ENCODE results near the gene SEPTIN1.

The SEPTIN1 gene

DNA sequence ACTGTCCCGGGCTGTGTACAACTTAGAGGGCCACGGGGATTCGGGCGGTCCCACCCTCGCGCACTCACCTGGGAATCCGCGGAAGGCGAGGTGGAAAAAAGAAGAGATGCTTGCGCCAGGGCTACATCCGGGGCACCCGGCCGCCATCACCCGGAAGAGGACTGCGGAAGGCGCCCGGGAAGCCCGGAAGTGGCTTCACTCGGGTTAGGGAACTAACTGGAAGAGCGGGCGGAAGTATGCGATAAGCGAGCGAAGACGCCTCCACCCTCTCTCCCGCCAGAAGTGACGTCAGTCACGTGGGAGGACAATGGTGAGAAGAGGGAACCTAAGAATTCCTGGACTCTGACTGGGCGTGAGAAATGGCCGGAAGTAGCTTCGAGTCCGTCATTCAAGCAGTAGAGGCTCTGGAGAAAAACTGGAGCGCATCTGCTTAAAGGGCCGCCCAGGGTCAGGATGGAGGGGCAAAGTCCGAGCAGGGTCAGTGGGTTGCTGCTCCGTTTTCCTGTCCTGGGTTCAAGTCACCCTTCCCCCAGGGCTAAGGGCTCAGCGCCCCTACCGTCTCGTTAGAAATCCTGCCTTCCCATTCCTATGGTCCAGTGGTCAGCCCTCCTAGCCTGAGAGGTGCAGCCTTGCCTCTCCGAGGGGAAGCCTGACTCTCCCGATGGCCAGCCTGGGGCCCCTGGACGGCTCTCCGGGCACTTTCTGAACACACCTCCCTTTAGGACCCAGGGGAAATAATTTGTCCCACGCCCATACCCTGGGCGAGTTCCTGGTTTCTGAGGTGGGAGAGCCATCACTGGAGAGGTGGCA lies 27.0 kb downstream of the SEPTIN1 start, which contains the start of gene CD2BP2:
Gene CD2BP2 (minus strand): TSS at position 165 of the 810 bp plus-strand sequence. CDS start 627 bp downstream, outside the sequence.
- Histone ChIP-seq H4K12ac (ENCODE audit: low read depth, low read length) (peak within 1 kb of the TSS; percentile 86), H3K9ac (ENCODE audit: low read length) (peak within 1 kb of the TSS; percentile 99), H4K91ac (ENCODE audit: low read depth, low read length) (peak within 1 kb of the TSS; percentile 93), H2BK12ac (ENCODE audit: low read length) (peak within 1 kb of the TSS; percentile 29), H3K23ac (ENCODE audit: low read length) (no peak within 1 kb of the TSS), H3K9me3 (ENCODE audit: insufficient read depth, low read depth, low read length) (no peaks in the 10 kb centered on the region), H3K27me3 (ENCODE audit: insufficient read depth, low read length) (no peaks in the 10 kb centered on the region), H2BK5ac (ENCODE audit: low read depth, low read length, poor library complexity) (peak within 1 kb of the TSS; percentile 87), H3K27ac (ENCODE audit: low read depth, low read length) (peak within 1 kb of the TSS; percentile 79), H3K4me3 (ENCODE audit: low read depth, low read length) (peak within 1 kb of the TSS; percentile 98), H3K79me2 (ENCODE audit: control insufficient read depth, insufficient read depth, low read length, poor library complexity) (peaks cover 10% of the 10 kb centered on the region), H3K4me1 (ENCODE audit: control insufficient read depth in 1 of 2, insufficient read depth in 2 of 2, low read length in 2 of 2) (peaks cover 19 to 20% of the 10 kb centered on the region in 2 experiments), H2AK5ac (ENCODE audit: low read length) (peak within 1 kb of the TSS; percentile 69), H2AFZ (ENCODE audit: insufficient read depth, low read length, poor library complexity) (peak within 1 kb of the TSS; percentile 58), H3K4me2 (ENCODE audit: low read length) (peak within 1 kb of the TSS; percentile 58), H3K18ac (ENCODE audit: low read length) (peak within 1 kb of the TSS; percentile 86), H3K79me1 (ENCODE audit: low read length) (peaks cover 15% of the 10 kb centered on the region), H3K36me3 (ENCODE audit: control insufficient read depth in 1 of 2, insufficient read depth in 2 of 2, low read length in 2 of 2) (peaks cover 68 to 73% of the 10 kb centered on the region in 2 experiments), H3K14ac (ENCODE audit: low read length) (peak within 1 kb of the TSS; percentile 89), H4K8ac (ENCODE audit: low read depth, low read length) (peak within 1 kb of the TSS; percentile 90), H3K4ac (ENCODE audit: low read depth, low read length) (peak within 1 kb of the TSS; percentile 77), H2BK120ac (ENCODE audit: insufficient read depth, low read length, poor library complexity) (peak within 1 kb of the TSS; percentile 82)
- DNase-seq, result peak; percentile 100
- no CpG with 5 or more reads among the region's 45 CpGs for WGBS (ENCODE audit: extremely low coverage, insufficient coverage, insufficient read length)

DNA sequence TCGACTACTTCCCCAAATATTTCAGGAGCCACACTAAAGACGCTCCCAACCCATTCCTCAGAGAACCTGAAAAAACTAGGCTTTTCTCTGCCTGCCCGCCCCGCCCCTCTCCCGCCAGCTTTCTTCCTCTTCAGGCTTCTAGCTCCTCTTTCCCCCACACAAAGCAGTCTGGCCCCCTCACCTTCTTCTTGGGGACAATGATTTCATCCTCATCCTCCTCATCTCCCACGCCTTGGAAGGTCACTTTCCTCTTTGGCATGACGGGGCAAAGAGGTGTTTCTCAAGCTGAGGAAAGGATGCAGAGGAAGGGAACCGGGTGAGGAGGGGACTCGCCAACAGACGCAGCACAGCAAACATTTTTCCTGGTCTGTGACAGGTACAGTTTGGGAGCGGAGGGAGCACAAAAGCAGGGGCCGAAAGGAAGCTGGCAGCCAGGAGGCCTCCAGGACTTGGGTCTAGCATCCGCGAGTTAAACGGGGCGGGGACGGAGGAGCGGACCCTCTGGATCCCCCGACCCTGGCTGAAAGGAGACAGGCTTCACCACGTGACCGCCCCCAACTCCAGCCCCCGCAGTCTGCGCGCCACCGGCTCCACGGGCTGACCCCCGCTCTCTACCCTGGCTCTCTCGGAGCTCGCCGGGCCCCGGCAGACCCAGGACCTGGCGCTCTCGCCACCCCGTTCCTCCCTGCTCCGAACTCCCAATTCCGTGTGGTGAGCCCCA lies 27.8 kb downstream of the SEPTIN1 start:
- peaks cover 15% of the 10 kb centered on the region for H3K79me1 ChIP-seq (ENCODE audit: low read length)
- peak overlapping the region; percentile 67 for H2BK120ac ChIP-seq (ENCODE audit: insufficient read depth, low read length, poor library complexity)
- H3K27ac ChIP-seq (ENCODE audit: low read depth, low read length), result peak overlapping the region; percentile 77
- peak overlapping the region; percentile 86 for H4K12ac ChIP-seq (ENCODE audit: low read depth, low read length)
- H3K36me3 ChIP-seq (ENCODE audit: control insufficient read depth in 1 of 2, insufficient read depth in 2 of 2, low read length in 2 of 2), result peaks cover 72 to 74% of the 10 kb centered on the region in 2 experiments
- H3K4me1 ChIP-seq (ENCODE audit: control insufficient read depth in 1 of 2, insufficient read depth in 2 of 2, low read length in 2 of 2), result peaks cover 18 to 20% of the 10 kb centered on the region in 2 experiments
- H4K8ac ChIP-seq (ENCODE audit: low read depth, low read length), result peak overlapping the region; percentile 85
- H3K14ac ChIP-seq (ENCODE audit: low read length), result peak overlapping the region; percentile 81
- whole genome bisulfite sequencing (ENCODE audit: extremely low coverage, insufficient coverage, insufficient read length), result no CpG with 5 or more reads among the region's 36 CpGs
- peak overlapping the region; percentile 99 for H3K9ac ChIP-seq (ENCODE audit: low read length)
- peak in 1 of 2 donors; percentile 37 for DNase-seq
- peak overlapping the region; percentile 90 for H4K91ac ChIP-seq (ENCODE audit: low read depth, low read length)
- H3K79me2 ChIP-seq (ENCODE audit: control insufficient read depth, insufficient read depth, low read length, poor library complexity), result peaks cover 10% of the 10 kb centered on the region
- H3K27me3 ChIP-seq (ENCODE audit: insufficient read depth, low read length), result no peaks in the 10 kb centered on the region
- no peaks in the 10 kb centered on the region for H3K9me3 ChIP-seq (ENCODE audit: insufficient read depth, low read depth, low read length)
- H2AK5ac ChIP-seq (ENCODE audit: low read length), result peak overlapping the region; percentile 69
- no peak overlapping the region for H3K23ac ChIP-seq (ENCODE audit: low read length)
- H2BK12ac ChIP-seq (ENCODE audit: low read length), result no peak overlapping the region
- H2BK5ac ChIP-seq (ENCODE audit: low read depth, low read length, poor library complexity), result peak overlapping the region; percentile 66
- H2AFZ ChIP-seq (ENCODE audit: insufficient read depth, low read length, poor library complexity), result peak overlapping the region; percentile 19
- peak overlapping the region; percentile 98 for H3K4me3 ChIP-seq (ENCODE audit: low read depth, low read length)
- H3K4ac ChIP-seq (ENCODE audit: low read depth, low read length), result peak overlapping the region; percentile 77
- peak overlapping the region; percentile 57 for H3K4me2 ChIP-seq (ENCODE audit: low read length)
- H3K18ac ChIP-seq (ENCODE audit: low read length), result peak overlapping the region; percentile 86

DNA sequence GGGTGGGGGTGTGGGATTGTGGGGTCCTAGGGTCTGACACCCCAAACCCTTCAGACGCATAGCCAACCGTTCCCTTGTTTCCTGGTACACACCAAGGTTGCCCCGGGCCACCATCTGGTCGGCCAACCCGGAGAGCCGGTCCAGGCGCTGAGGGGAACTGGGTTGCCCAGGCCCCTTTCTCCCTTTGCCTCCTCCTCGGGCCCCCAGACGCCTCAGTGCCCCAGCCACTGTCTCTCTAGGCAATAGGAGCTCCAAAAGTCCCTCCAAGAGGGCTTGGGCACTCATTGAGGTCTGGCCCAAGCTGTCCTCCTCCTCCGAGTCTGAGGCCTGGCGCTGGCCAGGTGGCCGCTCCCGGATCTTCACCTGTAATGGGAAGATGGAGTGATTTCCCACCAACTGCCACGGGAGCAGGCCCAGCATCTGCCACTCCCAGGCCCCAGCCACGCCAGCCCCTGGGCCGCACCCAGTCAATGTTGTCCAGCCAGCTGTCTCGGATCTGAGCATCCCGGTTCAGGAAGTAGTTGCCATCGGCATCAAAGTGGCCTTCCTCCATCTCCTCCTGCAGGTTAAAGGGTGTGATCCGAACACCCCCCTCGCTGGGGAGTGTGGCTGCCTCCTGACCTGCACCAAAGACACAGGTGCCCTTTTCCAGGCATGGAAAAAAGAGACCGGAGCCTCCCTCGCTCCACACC lies 28.8 kb downstream of the SEPTIN1 start:
- Histone ChIP-seq H2BK5ac (ENCODE audit: low read depth, low read length, poor library complexity) (no peak overlapping the region), H3K4me3 (ENCODE audit: low read depth, low read length) (no peak overlapping the region), H3K14ac (ENCODE audit: low read length) (no peak overlapping the region), H3K27me3 (ENCODE audit: insufficient read depth, low read length) (no peaks in the 10 kb centered on the region), H4K8ac (ENCODE audit: low read depth, low read length) (no peak overlapping the region), H2BK12ac (ENCODE audit: low read length) (no peak overlapping the region), H4K91ac (ENCODE audit: low read depth, low read length) (no peak overlapping the region), H3K18ac (ENCODE audit: low read length) (no peak overlapping the region), H2AK5ac (ENCODE audit: low read length) (no peak overlapping the region), H3K4me2 (ENCODE audit: low read length) (peak overlapping the region; percentile 57), H3K4me1 (ENCODE audit: control insufficient read depth in 1 of 2, insufficient read depth in 2 of 2, low read length in 2 of 2) (peaks cover 13 to 14% of the 10 kb centered on the region in 2 experiments), H3K9ac (ENCODE audit: low read length) (no peak overlapping the region), H3K23ac (ENCODE audit: low read length) (no peak overlapping the region), H3K9me3 (ENCODE audit: insufficient read depth, low read depth, low read length) (no peaks in the 10 kb centered on the region), H3K79me2 (ENCODE audit: control insufficient read depth, insufficient read depth, low read length, poor library complexity) (peaks cover 10% of the 10 kb centered on the region), H3K36me3 (ENCODE audit: control insufficient read depth in 1 of 2, insufficient read depth in 2 of 2, low read length in 2 of 2) (peaks cover 62 to 64% of the 10 kb centered on the region in 2 experiments), H3K27ac (ENCODE audit: low read depth, low read length) (no peak overlapping the region), H3K79me1 (ENCODE audit: low read length) (peaks cover 15% of the 10 kb centered on the region), H2AFZ (ENCODE audit: insufficient read depth, low read length, poor library complexity) (no peak overlapping the region), H3K4ac (ENCODE audit: low read depth, low read length) (peak overlapping the region; percentile 77), H4K12ac (ENCODE audit: low read depth, low read length) (peak overlapping the region; percentile 13), H2BK120ac (ENCODE audit: insufficient read depth, low read length, poor library complexity) (no peak overlapping the region)
- no peak for DNase-seq
- no CpG with 5 or more reads among the region's 23 CpGs for WGBS (ENCODE audit: extremely low coverage, insufficient coverage, insufficient read length)
